Fibroblast of pulmonary artery (primary cell): ENCODE data around the gene DUSP7.

ENCODE experiments used
- DNase-seq: peaks from one replicate; pipeline ENCODE4 v3.0.0-alpha.2; 2010; ENCODE audit warnings: low read depth
- H3K4me3 ChIP-seq: replicated peaks from 2 replicates; pipeline ENCODE4 v1.5.1; 2011; ENCODE audit warnings: low read depth, mild to moderate bottlenecking, control low read depth, low read length, moderate library complexity
- CTCF ChIP-seq: IDR thresholded peaks from 2 replicates; pipeline ENCODE4 v1.5.1; 2011; ENCODE audit warnings: mild to moderate bottlenecking, control low read depth, low read length, inconsistent platforms; ENCODE audit errors: missing control alignments

DUSP7 gene

DNA sequence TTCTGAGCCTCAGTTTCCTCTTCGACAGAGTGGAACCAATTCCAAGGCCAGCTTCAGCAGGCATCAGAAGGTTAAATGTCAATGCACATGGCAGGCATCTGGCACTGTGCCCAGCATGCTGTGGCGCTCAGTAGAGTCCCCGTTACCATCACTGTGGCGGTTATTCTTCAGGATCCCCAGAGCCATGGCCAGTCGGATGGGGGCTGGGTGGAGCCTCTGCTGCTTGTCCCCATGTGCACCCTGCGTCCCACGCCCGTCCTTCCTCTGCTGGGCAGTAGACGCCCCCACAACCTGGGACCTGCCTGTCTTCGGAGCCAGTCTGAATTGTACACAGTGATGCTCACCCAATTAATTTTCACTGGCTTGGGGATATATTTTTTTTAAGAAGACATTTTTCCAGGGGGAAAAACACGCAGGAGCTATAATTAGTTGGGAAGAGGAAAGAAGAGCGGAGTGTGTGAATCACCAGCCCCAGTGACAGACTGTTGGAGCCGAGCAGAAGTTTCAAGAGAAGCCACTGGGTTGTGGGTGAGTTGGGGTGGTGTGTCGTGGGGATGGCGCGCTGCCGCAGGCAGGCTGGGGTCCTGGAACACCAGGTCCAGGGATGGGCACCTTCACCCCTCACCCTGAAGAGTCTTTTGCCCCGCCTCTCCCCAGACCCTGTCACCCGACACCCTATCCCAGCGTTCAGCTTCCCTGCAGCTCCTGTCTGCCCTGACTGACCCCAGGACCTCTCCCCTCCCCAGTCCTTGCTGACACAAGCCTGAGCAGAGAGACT, 33.9 kb downstream of the DUSP7 start:
- no peak for DNase-seq
- TF ChIP-seq CTCF = no peak
- H3K4me3 ChIP-seq = no peak overlapping the region

DNA sequence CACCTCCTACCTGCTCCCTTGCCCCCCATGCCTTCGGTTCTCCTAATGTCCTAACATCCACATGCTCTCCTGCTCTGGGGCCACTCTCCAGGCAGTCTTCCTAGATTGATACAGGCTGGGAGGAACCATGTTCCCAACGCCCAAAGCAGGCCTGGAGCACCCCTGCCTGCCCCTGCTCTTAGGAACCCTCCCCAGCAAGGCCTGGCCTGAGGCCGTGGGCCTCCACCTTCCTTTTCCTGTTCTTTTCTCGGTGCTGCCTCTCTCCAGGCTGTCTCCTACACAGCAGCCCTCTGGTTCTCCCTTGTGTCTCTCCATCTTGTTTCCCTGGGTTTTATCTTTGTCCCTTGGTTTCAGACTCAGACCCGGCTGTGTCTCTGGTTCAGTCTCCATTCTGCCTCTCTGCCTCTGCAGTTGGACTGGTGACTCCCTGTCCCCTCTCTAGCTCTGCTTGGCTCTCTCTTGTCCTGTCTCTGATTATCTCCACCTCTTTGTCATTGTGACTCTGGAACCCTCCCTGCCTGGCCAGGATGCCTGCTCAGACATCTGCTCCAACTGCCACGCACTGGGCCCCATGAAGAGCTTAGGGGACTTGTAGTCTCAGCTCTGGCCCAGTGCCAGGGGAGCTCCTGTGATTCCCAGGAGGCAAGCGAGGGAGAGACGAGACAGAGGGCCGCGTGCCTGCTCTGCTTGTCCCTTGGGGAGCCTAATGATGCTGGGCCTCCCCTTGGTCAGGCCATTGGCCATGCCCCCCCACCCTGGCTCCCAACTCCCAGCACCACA, 34.7 kb downstream of the DUSP7 start:
- DNase-seq = no peak
- no peak for TF ChIP-seq CTCF
- no peak overlapping the region for H3K4me3 ChIP-seq

- no peak for DNase-seq
- H3K4me3 ChIP-seq = no peak overlapping the region
- no peak for TF ChIP-seq CTCF
These were observed 35.6 kb downstream of the DUSP7 start for GRCh38 chr3:52020796-52021195.

- H3K4me3 ChIP-seq = no peak overlapping the region
- TF ChIP-seq CTCF = no peak
- DNase-seq = peak; percentile 37
These were observed 36.9 kb downstream of the DUSP7 start for GRCh38 chr3:52019352-52020080.

GRCh38 chr3:52018319-52019000, 37.9 kb downstream of the DUSP7 start:
- no peak for TF ChIP-seq CTCF
- no peak for DNase-seq
- no peak overlapping the region for H3K4me3 ChIP-seq

GRCh38 chr3:52017586-52017985, 38.8 kb downstream of the DUSP7 start:
- H3K4me3 ChIP-seq = no peak overlapping the region
- TF ChIP-seq CTCF = no peak
- no peak for DNase-seq
